ENCODE results near the gene SDC4. TPM values are rescaled to one million over a fixed set of nuclear protein-coding genes. Genes with fewer than 3 reads are reported as not detected.

Gene SDC4
- total and polyA plus RNA-seq, 9 of the 15 experiments (the other 6 are each of a cell fraction or from before 2014, with no cell fraction given) = 2.1 to 10.7 (median 6.3) TPM

GRCh38 chr20:45306431-45306982 is 41.7 kb downstream of the SDC4 start, which contains the start of gene RBPJL (continued):
- TF ChIP-seq ZNF134 (CRISPR knock-in tag; conservative IDR thresholded peaks at IDR 0.05) (no peak), SRSF9 (IDR thresholded peaks at IDR 0.05; ENCODE audit: borderline replicate concordance, low read depth, low read length) (no peak), XRCC5 (IDR thresholded peaks at IDR 0.05; ENCODE audit: low read depth, low read length) (0 out of 2 replicates have a peak, but pooled peaks have one; percentile 28), ZNF445 (CRISPR knock-in tag; IDR thresholded peaks at IDR 0.05; ENCODE audit: low read depth) (no peak), ZNF561 (CRISPR knock-in tag; conservative IDR thresholded peaks at IDR 0.05) (no peak), PHF21A (IDR thresholded peaks at IDR 0.05; ENCODE audit: borderline replicate concordance, low read depth) (no peak), TCF7 (IDR thresholded peaks at IDR 0.05; ENCODE audit: borderline replicate concordance) (no peak), GTF2E2 (tag; IDR thresholded peaks at IDR 0.05) (no peak), HLTF (IDR thresholded peaks at IDR 0.05) (no peak), RBM39 (optimal IDR thresholded peaks at IDR 0.05; ENCODE audit: low read depth, low read length) (no peak), RBM25 (IDR thresholded peaks at IDR 0.05; ENCODE audit: low read depth, low read length, severe bottlenecking) (no peak), ZNF668 (CRISPR knock-in tag; IDR thresholded peaks at IDR 0.05) (no peak), EHMT2 (IDR thresholded peaks at IDR 0.05) (no peak), RBM34 (IDR thresholded peaks at IDR 0.05; ENCODE audit: borderline replicate concordance, insufficient read depth, low read length) (no peak)
- TF ChIP-seq, protein P1, sequence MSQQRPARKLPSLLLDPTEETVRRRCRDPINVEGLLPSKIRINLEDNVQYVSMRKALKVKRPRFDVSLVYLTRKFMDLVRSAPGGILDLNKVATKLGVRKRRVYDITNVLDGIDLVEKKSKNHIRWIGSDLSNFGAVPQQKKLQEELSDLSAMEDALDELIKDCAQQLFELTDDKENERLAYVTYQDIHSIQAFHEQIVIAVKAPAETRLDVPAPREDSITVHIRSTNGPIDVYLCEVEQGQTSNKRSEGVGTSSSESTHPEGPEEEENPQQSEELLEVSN (IDR thresholded peaks at IDR 0.05; ENCODE audit: borderline replicate concordance in 1 of 2, extremely low read depth in 1 of 2, insufficient read depth in 1 of 2, insufficient read length in 1 of 2, low read depth in 1 of 2, low read length in 1 of 2, poor library complexity in 1 of 2, severe bottlenecking in 1 of 2) = peak; percentile 57 to 95
- TF ChIP-seq, protein P2, sequence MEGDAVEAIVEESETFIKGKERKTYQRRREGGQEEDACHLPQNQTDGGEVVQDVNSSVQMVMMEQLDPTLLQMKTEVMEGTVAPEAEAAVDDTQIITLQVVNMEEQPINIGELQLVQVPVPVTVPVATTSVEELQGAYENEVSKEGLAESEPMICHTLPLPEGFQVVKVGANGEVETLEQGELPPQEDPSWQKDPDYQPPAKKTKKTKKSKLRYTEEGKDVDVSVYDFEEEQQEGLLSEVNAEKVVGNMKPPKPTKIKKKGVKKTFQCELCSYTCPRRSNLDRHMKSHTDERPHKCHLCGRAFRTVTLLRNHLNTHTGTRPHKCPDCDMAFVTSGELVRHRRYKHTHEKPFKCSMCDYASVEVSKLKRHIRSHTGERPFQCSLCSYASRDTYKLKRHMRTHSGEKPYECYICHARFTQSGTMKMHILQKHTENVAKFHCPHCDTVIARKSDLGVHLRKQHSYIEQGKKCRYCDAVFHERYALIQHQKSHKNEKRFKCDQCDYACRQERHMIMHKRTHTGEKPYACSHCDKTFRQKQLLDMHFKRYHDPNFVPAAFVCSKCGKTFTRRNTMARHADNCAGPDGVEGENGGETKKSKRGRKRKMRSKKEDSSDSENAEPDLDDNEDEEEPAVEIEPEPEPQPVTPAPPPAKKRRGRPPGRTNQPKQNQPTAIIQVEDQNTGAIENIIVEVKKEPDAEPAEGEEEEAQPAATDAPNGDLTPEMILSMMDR (IDR thresholded peaks at IDR 0.05 in 2 of 3, conservative IDR thresholded peaks at IDR 0.05 in 1 of 3; ENCODE audit: insufficient read depth in 2 of 3, low read depth in 1 of 3, low read length in 3 of 3) = peak; percentile 75 to 94 (median 87)

All from K562 (cell line).